Prostate gland (tissue), 2 donors: ENCODE data around the gene ATRN.

ENCODE experiments used
- CTCF ChIP-seq, 4 experiments: fragments of 200-600 bp in 2 of 4; fragments of 450-650 bp in 2 of 4; sonication (generic) in 2 of 4; IDR thresholded peaks; 1 replicate in 3 of 4; 2 replicates in 1 of 4; pipeline ENCODE4 v1.5.1; 2016 to 2019; ENCODE audit warnings: antibody characterized with exemption in 4 of 4, mild to moderate bottlenecking in 2 of 4, moderate library complexity in 2 of 4
- POLR2AphosphoS5 ChIP-seq: sonication (generic); formaldehyde crosslinking; IDR thresholded peaks from one replicate; pipeline ENCODE4 v1.6.1; 2017; ENCODE audit warnings: antibody characterized with exemption

DNA sequence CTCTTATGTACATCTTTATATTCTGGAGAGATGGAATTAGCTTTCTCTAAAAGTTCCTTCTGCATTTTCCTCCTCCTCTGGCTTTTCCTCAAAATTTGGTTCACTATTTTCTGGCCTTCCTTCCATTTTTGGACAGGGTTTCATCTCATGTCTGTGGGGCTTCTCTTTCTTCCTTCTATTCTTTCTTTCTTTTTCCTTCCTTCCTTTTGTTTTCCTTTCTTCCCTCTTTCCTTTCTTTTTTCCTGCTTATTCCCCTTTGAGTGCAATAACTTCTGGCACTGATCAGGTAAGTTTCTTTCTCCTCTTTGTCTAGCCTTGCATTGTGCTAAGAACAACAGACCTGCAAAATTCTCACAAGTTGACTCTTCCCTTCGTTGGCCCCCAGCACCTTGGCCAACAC lies 5.5 kb upstream of the ATRN start:
- TF ChIP-seq CTCF (IDR thresholded peaks at IDR 0.05) (no peak), POLR2AphosphoS5 (no peak)
